Spleen (tissue), 11 donors: ENCODE results near the gene MED26. TPM values are rescaled to one million over a fixed set of nuclear protein-coding genes. Genes with fewer than 3 reads are reported as not detected.
A peak's percentile ranks its signal among the peaks of the same experiment; 100 is the strongest.
"Not testable (repeated sequence)": the region's sequence is repeated elsewhere in the genome, so short reads cannot be mapped to it uniquely, and the experiment has no call there.

Experiments used
- DNase-seq: peaks from one replicate; pipeline ENCODE4 v3.0.0-alpha.2; 2020
- H3K27ac ChIP-seq, 8 donors: fragments of 200-600 bp; sonication (generic) in 7 of 8; 1 replicate in 4 of 8; 2 replicates in 4 of 8; pipeline versions ENCODE4 v1.5.0 to v1.8.0; 2016 to 2021; ENCODE audit warnings: inconsistent platforms in 4 of 8, mild to moderate bottlenecking in 4 of 8, moderate library complexity in 1 of 8
- H3K27me3 ChIP-seq, 7 donors: fragments of 200-600 bp; sonication (generic) in 6 of 7; replicated peaks in 1 of 7; 1 replicate in 4 of 7; 2 replicates in 3 of 7; pipeline versions ENCODE4 v1.5.0 to v1.8.0; 2016 to 2021; ENCODE audit warnings: inconsistent platforms in 3 of 7, mild to moderate bottlenecking in 1 of 7
- H3K36me3 ChIP-seq, 6 donors: fragments of 200-600 bp; sonication (generic) in 5 of 6; 1 replicate in 4 of 6; 2 replicates in 2 of 6; pipeline versions ENCODE4 v1.5.0 to v1.8.0; 2016 to 2021; ENCODE audit warnings: inconsistent platforms in 2 of 6
- H3K4me1 ChIP-seq, 6 donors: fragments of 200-600 bp; sonication (generic) in 5 of 6; 1 replicate in 3 of 6; 2 replicates in 3 of 6; pipeline versions ENCODE4 v1.5.0 to v1.8.0; 2016 to 2021; ENCODE audit warnings: inconsistent platforms in 3 of 6
- H3K4me3 ChIP-seq, 8 donors: fragments of 200-600 bp; sonication (generic) in 7 of 8; 1 replicate in 4 of 8; 2 replicates in 4 of 8; pipeline versions ENCODE4 v1.5.0 to v1.8.0; 2016 to 2021; ENCODE audit warnings: inconsistent platforms in 4 of 8, mild to moderate bottlenecking in 4 of 8, moderate library complexity in 2 of 8
- H3K9me3 ChIP-seq, 8 donors: fragments of 200-600 bp; sonication (generic) in 7 of 8; 1 replicate in 4 of 8; 2 replicates in 4 of 8; pipeline versions ENCODE4 v1.5.0 to v1.8.0; 2016 to 2021; ENCODE audit warnings: inconsistent platforms in 4 of 8
- CTCF ChIP-seq, 11 experiments: fragments of 200-600 bp in 7 of 11; fragments of 450-650 bp in 4 of 11; sonication (generic) in 4 of 11; IDR thresholded peaks in 8 of 11; conservative IDR thresholded peaks in 3 of 11; 1 replicate in 7 of 11; 2 replicates in 4 of 11; pipeline versions ENCODE4 v1.4.0 to v1.8.0; 2016 to 2021; ENCODE audit warnings: antibody characterized with exemption in 11 of 11, inconsistent platforms in 4 of 11, mild to moderate bottlenecking in 1 of 11
- POLR2A ChIP-seq, 3 donors: fragments of 450-650 bp; IDR thresholded peaks; one replicate each; pipeline ENCODE4 v1.5.1; 2017; ENCODE audit warnings: antibody characterized with exemption in 3 of 3, mild to moderate bottlenecking in 1 of 3
- POLR2AphosphoS5 ChIP-seq, 3 donors: sonication (generic); formaldehyde crosslinking; IDR thresholded peaks; one replicate each; pipeline ENCODE4 v1.5.1; 2017; ENCODE audit warnings: antibody characterized with exemption in 3 of 3
- WGBS, 5 donors: extraction: QIAGEN DNeasy Blood & Tissue Kit in 3 of 5; methylation state at CpG; one replicate each; pipeline versions ENCODE4 v1.1.5 to v1.1.7; 2013 to 2018; 5-methylcytosine and 5-hydroxymethylcytosine counted together
- intact Hi-C: fragments of 100-400 bp; cut with DNase I; formaldehyde crosslinking; loops from one replicate; pipeline ENCODE4 v1.15.0; 2023; ENCODE audit warnings: low total_unique reads
- polyA plus RNA-seq, 3 donors: library from polyadenylated mRNA; stranded (reverse); fragments of 200-250 nt; gene quantifications; one replicate each; pipeline ENCODE4 v1.2.1, GENCODE V29; 2013
- total RNA-seq, 7 donors: library from RNA; depleted of rRNA in 3 of 7; stranded (reverse); fragments of >200 nt in 3 of 7; fragmentation: NEBNext Ultra II Directional in 4 of 7; extraction: Animal tissue kit (Norgen Biotek cat#: 25700) in 4 of 7; gene quantifications; one replicate each; pipeline versions ENCODE4 v1.1.0 to v1.2.1, GENCODE V29; 2016 to 2021
- donor health status: healthy with polysubstance abuse.
- donor health status: DM: no; HTN: no; CAD: no; lungs with moderate emphysema.
- donor health status: DM: no; HTN: no; CAD: no.
- donor health status: Bipolar disorder and iron deficiency.
- donor health status: healthy.
- donor health status: DM: no; HTN: no; CAD: no.
- donor health status: DM: yes; HTN: yes; CAD: no.

Gene MED26
- total and polyA plus RNA-seq, 10 donors, result 6.5 to 20.4 (median 15.7) TPM

- Histone ChIP-seq H3K9me3 (no peaks in the 10 kb centered on the region), H3K27me3 (no peaks in the 10 kb centered on the region), H3K4me3 (no peak overlapping the region), H3K36me3 (peaks cover 0 to 44% (median 28%) of the 10 kb centered on the region in 6 donors), H3K4me1 (peaks cover 0 to 33% (median 20%) of the 10 kb centered on the region in 6 donors), H3K27ac (no peak overlapping the region)
- TF ChIP-seq CTCF (IDR thresholded peaks at IDR 0.05 in 8 of 11, conservative IDR thresholded peaks at IDR 0.05 in 3 of 11) (no peak), POLR2A (IDR thresholded peaks at IDR 0.05) (no peak), POLR2AphosphoS5 (IDR thresholded peaks at IDR 0.05) (no peak)
- no peak for DNase-seq
- intact Hi-C loops, result no loop called here
- WGBS, 5 donors, result 84 to 95% (median 90%) methylated on average over 4 of the region's 4 CpGs
Measured at GRCh38 chr19:16548956-16549355, 79.0 kb downstream of the MED26 start.

- WGBS, 5 donors, result 75 to 83% (median 81%) methylated on average over 11 of the region's 11 CpGs
- TF ChIP-seq POLR2AphosphoS5 (IDR thresholded peaks at IDR 0.05) (peak in 1 of 3 donors; percentile 5), CTCF (IDR thresholded peaks at IDR 0.05 in 8 of 11, conservative IDR thresholded peaks at IDR 0.05 in 3 of 11) (no peak), POLR2A (IDR thresholded peaks at IDR 0.05) (no peak)
- no peaks in the 10 kb centered on the region for H3K27me3 ChIP-seq
- H3K4me1 ChIP-seq, result peaks cover 25 to 69% (median 55%) of the 10 kb centered on the region in 6 donors
- H3K9me3 ChIP-seq, result no peaks in the 10 kb centered on the region
- H3K36me3 ChIP-seq, result peaks cover 0 to 13% (median 4%) of the 10 kb centered on the region in 6 donors
- H3K27ac ChIP-seq, result peak overlapping the region in 6 of 8 donors; percentile 27 to 62 (median 40)
- no peak overlapping the region for H3K4me3 ChIP-seq
- no peak for DNase-seq
- intact Hi-C loops, result no loop called here
Measured at GRCh38 chr19:16544473-16545231, 83.4 kb downstream of the MED26 start.

GRCh38 chr19:16543734-16544133 is 84.3 kb downstream of the MED26 start:
- peaks cover 25 to 76% (median 60%) of the 10 kb centered on the region in 6 donors for H3K4me1 ChIP-seq
- H3K9me3 ChIP-seq, intact Hi-C loops, DNase-seq, H3K27me3 ChIP-seq: not testable (repeated sequence)
- peak overlapping the region in 3 of 8 donors; percentile 81 to 98 (median 95) for H3K4me3 ChIP-seq
- peaks cover 0 to 21% (median 8%) of the 10 kb centered on the region in 6 donors for H3K36me3 ChIP-seq
- H3K27ac ChIP-seq, result peak overlapping the region in 4 of 8 donors; percentile 62 to 97 (median 90)
- 63 to 76% (median 73%) methylated on average over 6 of the region's 6 CpGs for WGBS, 5 donors

- 5 to 6% (median 6%) methylated on average over 13 to 15 of the region's 15 CpGs for WGBS, 5 donors
- peak overlapping the region; percentile 82 to 97 (median 90) for H3K27ac ChIP-seq
- TF ChIP-seq CTCF (IDR thresholded peaks at IDR 0.05 in 8 of 11, conservative IDR thresholded peaks at IDR 0.05 in 3 of 11) (no peak), POLR2AphosphoS5 (IDR thresholded peaks at IDR 0.05) (no peak)
- H3K4me1 ChIP-seq, result peaks cover 25 to 83% (median 66%) of the 10 kb centered on the region in 6 donors
- no peaks in the 10 kb centered on the region for H3K9me3 ChIP-seq
- H3K27me3 ChIP-seq, result no peaks in the 10 kb centered on the region
- no peak for DNase-seq
- peak overlapping the region; percentile 81 to 100 (median 96) for H3K4me3 ChIP-seq
- intact Hi-C loops, result no loop called here
- peaks cover 0 to 29% (median 8%) of the 10 kb centered on the region in 6 donors for H3K36me3 ChIP-seq
Measured at GRCh38 chr19:16542910-16543472, 85.0 kb downstream of the MED26 start.
